Endothelial cell of umbilical vein (primary cell): ENCODE results near the gene BCL6B.

ENCODE experiments used
- CTCF ChIP-seq, 2 donors: IDR thresholded peaks; 1 replicate in 1 of 2; 2 replicates in 1 of 2; pipeline ENCODE4 v1.5.1; 2011; ENCODE audit warnings: low read length in 2 of 2, mild to moderate bottlenecking in 2 of 2, moderate library complexity in 2 of 2, control low read depth in 1 of 2, inconsistent platforms in 1 of 2, low read depth in 1 of 2; ENCODE audit not compliant: insufficient read depth in 1 of 2; ENCODE audit errors: extremely low read depth in 1 of 2
- POLR2AphosphoS5 ChIP-seq: IDR thresholded peaks from 2 replicates; pipeline ENCODE4 v1.6.1; 2012; ENCODE audit warnings: low read depth, mild to moderate bottlenecking, control low read depth, low read length, moderate library complexity; ENCODE audit not compliant: insufficient read depth

GRCh38 chr17:7072406-7072805 is 49.6 kb downstream of the BCL6B start:
- TF ChIP-seq CTCF (IDR thresholded peaks at IDR 0.05; ENCODE audit: extremely low read depth in 1 of 2, insufficient read depth in 1 of 2, low read depth in 1 of 2, low read length in 2 of 2): no peak
- no peak for TF ChIP-seq POLR2AphosphoS5
